Measurements from ENCODE around the gene RBM14.
"Not testable (repeated sequence)": the region's sequence is repeated elsewhere in the genome, so short reads cannot be mapped to it uniquely, and the experiment has no call there.

RBM14 gene

GRCh38 chr11:66598993-66599392, 17.4 kb upstream of the RBM14 start:
- DNase-seq, result no peak

GRCh38 chr11:66600219-66600618, 16.2 kb upstream of the RBM14 start:
- DNase-seq, result no peak

- no peak for DNase-seq
Measured at GRCh38 chr11:66600631-66601233, 15.7 kb upstream of the RBM14 start.

GRCh38 chr11:66603072-66603471, 13.4 kb upstream of the RBM14 start:
- no peak for DNase-seq

- no peak for DNase-seq
Measured at GRCh38 chr11:66604155-66604554, 12.3 kb upstream of the RBM14 start.

GRCh38 chr11:66606608-66607007, 9.8 kb upstream of the RBM14 start:
- DNase-seq, result not testable (repeated sequence)

GRCh38 chr11:66607126-66607834, 9.2 kb upstream of the RBM14 start:
- DNase-seq, result no peak

GRCh38 chr11:66609721-66610617, 6.5 kb upstream of the RBM14 start:
- DNase-seq, result no peak

GRCh38 chr11:66612458-66612857, 4.0 kb upstream of the RBM14 start:
- no peak for DNase-seq

- DNase-seq, result no peak
Measured at GRCh38 chr11:66614073-66614472, 2.4 kb upstream of the RBM14 start.

GRCh38 chr11:66617155-66617834, 865 bp downstream of the RBM14 start:
- peak in 1 of 2 donors; percentile 21 for DNase-seq

GRCh38 chr11:66619080-66619554, 2.7 kb downstream of the RBM14 start:
- DNase-seq, result peak in 1 of 2 donors; percentile 7

- DNase-seq, result no peak
Measured at GRCh38 chr11:66624450-66624849, 8.0 kb downstream of the RBM14 start.

GRCh38 chr11:66625041-66625751, 8.8 kb downstream of the RBM14 start:
- no peak for DNase-seq

GRCh38 chr11:66625752-66626149, 9.3 kb downstream of the RBM14 start:
- DNase-seq, result no peak

- no peak for DNase-seq
Measured at GRCh38 chr11:66626382-66626781, 10.0 kb downstream of the RBM14 start.

- DNase-seq, result no peak
Measured at GRCh38 chr11:66626926-66627325, 10.5 kb downstream of the RBM14 start.

- no peak for DNase-seq
Measured at GRCh38 chr11:66628061-66628603, 11.7 kb downstream of the RBM14 start.

- DNase-seq, result no peak
Measured at GRCh38 chr11:66629356-66629755, 12.9 kb downstream of the RBM14 start.

GRCh38 chr11:66631883-66632282, 15.5 kb downstream of the RBM14 start:
- no peak for DNase-seq

- DNase-seq, result no peak
Measured at GRCh38 chr11:66632952-66633351, 16.5 kb downstream of the RBM14 start.

- no peak for DNase-seq
Measured at GRCh38 chr11:66636411-66636810, 20.0 kb downstream of the RBM14 start.
